ELR (cell line): Measurements from ENCODE around the gene TM9SF3.
A peak's percentile ranks its signal among the peaks of the same experiment; 100 is the strongest.
"Not testable (repeated sequence)": the region's sequence is repeated elsewhere in the genome, so short reads cannot be mapped to it uniquely, and the experiment has no call there.

Experiments
- DNase-seq: peaks from one replicate; pipeline ENCODE4 v3.0.0-alpha.2; 2015; ENCODE audit warnings: low read depth

The TM9SF3 gene

GRCh38 chr10:96565774-96566173 is 21.0 kb downstream of the TM9SF3 start:
- DNase-seq, result peak; percentile 68

GRCh38 chr10:96560966-96561887 is 25.6 kb downstream of the TM9SF3 start:
- DNase-seq, result peak; percentile 51

GRCh38 chr10:96560489-96560888 is 26.3 kb downstream of the TM9SF3 start:
- no peak for DNase-seq

- peak; percentile 28 for DNase-seq
Observed at GRCh38 chr10:96556003-96556402, 30.8 kb downstream of the TM9SF3 start.

- DNase-seq, result no peak
Observed at GRCh38 chr10:96555330-96555729, 31.5 kb downstream of the TM9SF3 start.

- DNase-seq, result no peak
Observed at GRCh38 chr10:96548589-96548988, 38.2 kb downstream of the TM9SF3 start.

- DNase-seq, result not testable (repeated sequence)
Observed at GRCh38 chr10:96545558-96545957, 41.3 kb downstream of the TM9SF3 start.

- DNase-seq, result no peak
Observed at GRCh38 chr10:96541921-96542320, 44.9 kb downstream of the TM9SF3 start.

- DNase-seq, result no peak
Observed at GRCh38 chr10:96540240-96540639, 46.6 kb downstream of the TM9SF3 start.

GRCh38 chr10:96538683-96539082 is 48.1 kb downstream of the TM9SF3 start:
- DNase-seq, result no peak

- DNase-seq, result no peak
Observed at GRCh38 chr10:96536129-96536528, 50.7 kb downstream of the TM9SF3 start.

GRCh38 chr10:96532523-96532922 is 54.3 kb downstream of the TM9SF3 start:
- DNase-seq, result peak; percentile 47

- DNase-seq, result no peak
Observed at GRCh38 chr10:96529634-96530279, 57.1 kb downstream of the TM9SF3 start.

GRCh38 chr10:96524741-96525140 is 62.1 kb downstream of the TM9SF3 start:
- DNase-seq, result no peak

- DNase-seq, result no peak
Observed at GRCh38 chr10:96517284-96517683, 69.5 kb downstream of the TM9SF3 start.

GRCh38 chr10:96516337-96516736 is 70.5 kb downstream of the TM9SF3 start:
- no peak for DNase-seq

- DNase-seq, result peak; percentile 89
Observed at GRCh38 chr10:96513698-96514561, 72.9 kb downstream of the TM9SF3 start, which contains the start of gene TLL2. TLL2 (minus strand) TSS chr10:96513926; CDS start chr10:96513685, 241 bp downstream.

GRCh38 chr10:96513305-96513697 is 73.5 kb downstream of the TM9SF3 start:
- no peak for DNase-seq

- no peak for DNase-seq
Observed at GRCh38 chr10:96512524-96513304, 74.1 kb downstream of the TM9SF3 start.

- peak; percentile 46 for DNase-seq
Observed at GRCh38 chr10:96511044-96511945, 75.5 kb downstream of the TM9SF3 start.
